Muscle layer of colon (tissue), 2 donors: ENCODE data around the gene H19.

Source experiments
- H3K27ac ChIP-seq: one replicate; pipeline ENCODE4 v1.7.0; 2013; ENCODE audit warnings: low read depth, mild to moderate bottlenecking, low read length, moderate library complexity
- H3K27me3 ChIP-seq, 2 donors: one replicate each; pipeline ENCODE4 v1.7.0; 2013; ENCODE audit warnings: low read length in 2 of 2, mild to moderate bottlenecking in 2 of 2; ENCODE audit not compliant: insufficient read depth in 2 of 2, control insufficient read depth in 1 of 2
- H3K36me3 ChIP-seq: one replicate; pipeline ENCODE4 v1.7.0; 2013; ENCODE audit warnings: mild to moderate bottlenecking, low read length; ENCODE audit not compliant: insufficient read depth
- H3K4me1 ChIP-seq: one replicate; pipeline ENCODE4 v1.7.0; 2013; ENCODE audit warnings: mild to moderate bottlenecking, low read length; ENCODE audit not compliant: insufficient read depth
- H3K4me3 ChIP-seq, 2 donors: one replicate each; pipeline ENCODE4 v1.7.0; 2013; ENCODE audit warnings: low read length in 2 of 2, low read depth in 1 of 2, mild to moderate bottlenecking in 1 of 2, moderate library complexity in 1 of 2
- H3K9ac ChIP-seq: one replicate; pipeline ENCODE4 v1.7.0; 2013; ENCODE audit warnings: low read length
- H3K9me3 ChIP-seq: one replicate; pipeline ENCODE4 v1.7.0; 2013; ENCODE audit warnings: mild to moderate bottlenecking, low read length
- donor health status: abdominal sarcoma.
- donor health status: Adenocarcinoma of cecum.

Gene H19

DNA sequence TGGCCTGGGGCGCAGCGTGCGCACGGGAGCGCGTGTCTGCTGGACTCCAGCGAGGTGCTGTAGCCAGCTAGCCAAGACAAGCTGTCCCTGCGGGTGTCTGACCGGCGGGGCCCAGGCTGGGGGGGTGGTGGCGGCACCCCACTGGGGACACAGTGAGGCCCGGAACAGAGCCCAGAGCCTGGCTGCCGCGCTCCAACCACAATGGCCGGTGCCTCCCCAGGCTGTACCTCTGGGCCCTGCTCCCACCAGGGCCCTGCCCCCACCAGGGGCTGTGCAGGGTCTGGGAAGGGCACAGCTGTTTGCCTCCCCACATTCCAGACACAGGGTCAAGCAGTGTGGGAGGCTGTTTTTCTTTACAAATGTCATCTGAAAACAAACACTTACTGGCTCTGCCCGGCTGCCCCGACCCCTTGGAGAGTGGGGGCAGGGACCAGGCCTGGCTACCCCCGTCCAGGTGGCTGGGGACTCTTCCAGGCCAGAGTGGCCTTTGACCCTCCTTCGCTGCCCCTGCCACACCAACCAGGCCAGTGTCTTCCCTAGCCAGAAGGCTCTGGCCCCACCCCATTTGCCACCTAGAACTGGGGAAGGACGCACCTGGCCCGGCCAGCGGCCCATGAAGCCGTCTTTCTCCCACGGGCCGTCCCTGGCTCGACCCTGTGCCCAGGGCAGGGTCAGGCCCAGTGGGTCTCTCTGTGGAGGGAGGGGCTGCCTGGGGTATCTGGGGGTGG is 14.6 kb downstream of the H19 start:
- no peak overlapping the region for H3K27ac ChIP-seq
- H3K27me3 ChIP-seq = no peaks in the 10 kb centered on the region
- no peak overlapping the region for H3K9ac ChIP-seq
- no peaks in the 10 kb centered on the region for H3K36me3 ChIP-seq
- no peak overlapping the region for H3K4me3 ChIP-seq
- no peaks in the 10 kb centered on the region for H3K9me3 ChIP-seq
- H3K4me1 ChIP-seq = no peaks in the 10 kb centered on the region

DNA sequence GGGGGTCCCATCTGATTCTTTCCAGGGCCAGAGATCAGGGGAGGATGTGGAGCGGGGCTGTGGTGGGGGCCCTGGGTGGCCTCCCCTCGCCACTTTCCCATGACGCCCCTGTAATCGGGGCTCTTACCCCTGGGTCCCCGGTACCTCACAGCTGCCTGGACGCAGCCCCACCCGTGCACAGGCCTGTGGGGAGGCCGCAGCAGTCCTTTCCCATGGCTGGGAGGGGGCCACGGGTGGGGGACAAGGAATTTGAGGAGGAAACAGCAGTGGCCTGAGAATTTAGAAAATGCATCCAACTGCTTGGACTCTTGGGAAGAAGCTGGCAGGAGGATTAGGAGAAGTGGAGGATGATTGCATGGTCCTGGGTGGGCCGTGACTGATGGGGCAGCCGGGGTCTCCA is 18.0 kb downstream of the H19 start:
- no peaks in the 10 kb centered on the region for H3K27me3 ChIP-seq
- no peak overlapping the region for H3K9ac ChIP-seq
- H3K36me3 ChIP-seq = no peaks in the 10 kb centered on the region
- no peaks in the 10 kb centered on the region for H3K4me1 ChIP-seq
- no peaks in the 10 kb centered on the region for H3K9me3 ChIP-seq
- H3K27ac ChIP-seq = no peak overlapping the region
- H3K4me3 ChIP-seq = no peak overlapping the region

DNA sequence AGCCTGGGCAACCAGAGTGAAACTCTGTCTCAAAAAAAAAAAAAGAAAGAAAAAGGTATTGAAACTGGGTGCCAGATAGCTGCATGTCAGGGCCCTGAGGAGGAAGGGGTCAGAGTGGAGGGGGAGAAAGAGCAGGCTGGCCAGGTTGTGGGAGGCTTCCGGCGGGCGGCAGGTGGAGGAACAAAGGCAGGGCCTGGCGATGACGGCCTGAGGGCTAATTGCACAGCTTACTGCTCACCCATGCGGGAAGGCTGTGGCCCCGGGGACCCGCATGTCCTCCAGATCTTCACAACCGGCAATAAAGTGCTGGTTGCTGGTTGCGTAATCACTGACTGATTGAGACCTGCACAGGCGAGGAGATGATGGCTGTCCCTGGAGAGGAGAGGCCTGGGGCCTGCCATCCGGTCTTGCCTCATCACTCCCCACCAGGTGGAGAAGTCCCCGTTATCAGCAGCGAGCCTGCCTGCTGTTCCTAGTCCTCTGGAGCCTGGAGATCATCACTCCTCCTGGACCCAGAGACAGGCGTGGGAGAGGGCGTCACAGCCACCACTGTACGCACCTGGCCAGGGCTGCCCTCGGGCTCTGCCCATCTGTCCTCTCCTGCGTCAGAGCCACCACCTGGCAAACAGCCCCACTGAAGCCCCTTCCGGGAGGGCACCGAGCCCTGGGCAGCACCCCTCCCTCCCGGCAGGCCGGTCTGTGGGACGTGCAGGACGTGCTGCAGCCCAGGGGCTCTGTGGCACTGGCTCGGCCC is 18.7 kb downstream of the H19 start:
- no peaks in the 10 kb centered on the region for H3K36me3 ChIP-seq

DNA sequence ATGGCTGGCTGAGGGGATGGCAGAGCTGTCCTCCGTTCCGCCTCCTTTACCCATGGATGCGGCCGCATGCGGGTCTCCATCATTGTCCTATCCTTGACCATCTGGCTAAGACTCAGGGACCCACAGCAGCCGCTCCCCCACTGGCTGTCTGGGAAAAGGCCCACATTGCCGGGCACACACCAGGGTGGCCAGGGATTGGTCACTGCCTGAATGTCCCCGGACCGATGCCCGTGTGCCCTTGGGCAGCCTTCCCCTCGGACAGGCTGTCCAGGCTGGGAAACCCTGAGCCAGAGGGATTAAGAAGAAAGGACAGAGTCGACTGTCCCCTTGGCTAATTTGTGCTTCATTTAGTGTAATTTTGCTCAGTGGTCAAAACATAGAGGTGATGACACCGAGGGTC is 22.5 kb downstream of the H19 start:
- H3K27ac ChIP-seq = no peak overlapping the region
- H3K9ac ChIP-seq = no peak overlapping the region
- H3K36me3 ChIP-seq = no peaks in the 10 kb centered on the region
- no peaks in the 10 kb centered on the region for H3K9me3 ChIP-seq
- no peaks in the 10 kb centered on the region for H3K4me1 ChIP-seq
- no peak overlapping the region for H3K4me3 ChIP-seq
- no peaks in the 10 kb centered on the region for H3K27me3 ChIP-seq

More for the DNA sequence above, 18.7 kb downstream of the H19 start:
- no peaks in the 10 kb centered on the region for H3K9me3 ChIP-seq
- no peak overlapping the region for H3K4me3 ChIP-seq
- H3K27me3 ChIP-seq = no peaks in the 10 kb centered on the region
- H3K27ac ChIP-seq = no peak overlapping the region
- no peaks in the 10 kb centered on the region for H3K4me1 ChIP-seq
- H3K9ac ChIP-seq = no peak overlapping the region

DNA sequence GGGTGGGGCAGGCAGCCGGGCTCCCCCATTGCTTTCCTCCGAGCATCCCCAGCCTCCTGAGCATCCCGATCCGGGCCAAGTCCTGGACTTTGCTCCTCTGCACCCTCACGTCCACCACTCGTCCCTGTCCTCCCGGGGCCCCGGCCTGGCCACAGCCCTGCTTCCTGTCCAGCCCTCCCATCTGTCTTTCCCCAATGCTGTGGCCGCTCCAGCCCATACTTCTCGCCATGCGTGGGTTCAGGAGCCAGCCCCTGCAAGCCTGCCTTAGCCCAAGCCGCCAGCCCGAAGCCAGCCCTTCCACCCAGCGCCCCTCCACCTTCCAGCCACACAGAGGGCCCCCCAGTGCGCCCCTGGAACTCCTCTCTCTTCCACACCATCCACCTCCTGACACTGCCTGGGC is 26.7 kb downstream of the H19 start:
- Histone ChIP-seq H3K9me3 (no peaks in the 10 kb centered on the region), H3K27ac (no peak overlapping the region), H3K9ac (no peak overlapping the region), H3K4me3 (no peak overlapping the region), H3K27me3 (no peaks in the 10 kb centered on the region), H3K4me1 (no peaks in the 10 kb centered on the region), H3K36me3 (no peaks in the 10 kb centered on the region)

DNA sequence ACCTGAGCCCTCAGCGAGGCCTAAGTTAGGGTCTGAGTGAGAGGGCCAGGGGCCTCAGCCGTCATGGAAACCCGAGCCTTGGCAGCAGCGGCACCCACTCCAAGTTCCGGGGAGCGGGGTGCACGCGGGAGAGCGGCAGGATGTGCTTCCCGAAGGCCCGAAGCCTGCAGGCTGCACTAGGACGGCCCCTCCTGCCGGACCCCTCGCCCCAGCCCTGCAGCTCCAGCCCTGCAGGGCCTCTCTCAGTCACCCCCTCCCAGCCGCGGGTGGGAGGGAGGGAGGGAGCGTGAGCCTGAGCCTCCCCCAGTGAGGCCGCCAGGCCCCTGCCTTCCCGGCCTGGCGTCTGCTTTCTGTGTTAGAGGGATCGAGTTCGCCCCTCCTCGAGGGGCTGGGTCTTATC is 27.9 kb downstream of the H19 start:
- Histone ChIP-seq H3K36me3 (no peaks in the 10 kb centered on the region), H3K9ac (no peak overlapping the region), H3K27me3 (no peaks in the 10 kb centered on the region), H3K4me3 (no peak overlapping the region), H3K27ac (no peak overlapping the region), H3K9me3 (no peaks in the 10 kb centered on the region), H3K4me1 (no peaks in the 10 kb centered on the region)

DNA sequence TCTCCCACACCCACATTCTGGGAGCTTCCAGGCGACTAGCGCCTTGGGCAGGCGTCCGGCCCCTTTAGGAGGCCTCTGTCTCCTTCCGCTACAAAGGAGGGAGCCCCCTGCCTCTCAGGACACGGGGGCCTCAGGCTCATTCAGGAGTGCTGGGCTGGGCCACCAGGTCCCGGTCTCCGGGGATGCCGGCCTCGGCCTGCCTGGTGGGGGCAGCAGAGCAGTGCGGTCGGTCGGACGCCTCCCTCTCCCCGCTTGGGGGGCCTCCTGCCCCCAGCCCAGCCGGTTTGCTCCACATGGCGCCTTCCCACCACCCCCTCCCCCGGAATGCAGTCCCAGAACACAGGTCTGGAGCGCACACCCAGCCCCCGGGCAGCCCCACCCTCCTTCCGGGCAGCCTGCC is 28.6 kb downstream of the H19 start:
- H3K27ac ChIP-seq = no peak overlapping the region

DNA sequence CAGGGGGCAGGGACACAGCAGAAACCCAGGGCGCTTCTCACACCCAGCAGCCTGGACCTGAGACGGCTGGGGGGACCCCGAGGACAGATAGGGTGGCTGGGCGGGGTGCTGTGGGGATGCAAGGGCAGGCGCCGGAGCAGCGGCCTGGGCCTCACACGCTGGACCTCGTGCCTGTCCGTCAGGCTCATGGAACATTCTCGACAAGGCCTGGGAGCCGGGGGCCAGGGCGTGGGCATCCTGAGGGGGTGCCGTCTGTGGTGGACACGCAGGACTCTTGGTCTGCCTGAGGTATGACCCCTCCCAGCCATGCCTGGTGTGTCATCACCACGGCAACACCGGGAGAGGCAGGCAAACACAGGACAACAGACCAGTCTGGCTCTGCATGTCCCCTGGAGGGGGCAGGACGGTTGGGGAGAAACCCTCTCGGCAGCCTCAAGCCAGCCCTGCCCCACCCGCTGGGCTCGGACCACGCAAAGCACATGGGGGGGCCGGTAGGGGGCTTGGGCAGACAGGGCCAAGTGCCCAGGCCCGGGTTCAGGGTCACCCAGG is 29.1 kb downstream of the H19 start:
- Histone ChIP-seq H3K27ac (no peak overlapping the region), H3K4me3 (no peak overlapping the region), H3K9me3 (no peaks in the 10 kb centered on the region), H3K9ac (no peak overlapping the region), H3K27me3 (no peaks in the 10 kb centered on the region), H3K36me3 (no peaks in the 10 kb centered on the region), H3K4me1 (no peaks in the 10 kb centered on the region)

More for the DNA sequence above, 28.6 kb downstream of the H19 start:
- Histone ChIP-seq H3K4me3 (no peak overlapping the region), H3K4me1 (no peaks in the 10 kb centered on the region), H3K27me3 (no peaks in the 10 kb centered on the region), H3K9me3 (no peaks in the 10 kb centered on the region), H3K9ac (no peak overlapping the region), H3K36me3 (no peaks in the 10 kb centered on the region)

DNA sequence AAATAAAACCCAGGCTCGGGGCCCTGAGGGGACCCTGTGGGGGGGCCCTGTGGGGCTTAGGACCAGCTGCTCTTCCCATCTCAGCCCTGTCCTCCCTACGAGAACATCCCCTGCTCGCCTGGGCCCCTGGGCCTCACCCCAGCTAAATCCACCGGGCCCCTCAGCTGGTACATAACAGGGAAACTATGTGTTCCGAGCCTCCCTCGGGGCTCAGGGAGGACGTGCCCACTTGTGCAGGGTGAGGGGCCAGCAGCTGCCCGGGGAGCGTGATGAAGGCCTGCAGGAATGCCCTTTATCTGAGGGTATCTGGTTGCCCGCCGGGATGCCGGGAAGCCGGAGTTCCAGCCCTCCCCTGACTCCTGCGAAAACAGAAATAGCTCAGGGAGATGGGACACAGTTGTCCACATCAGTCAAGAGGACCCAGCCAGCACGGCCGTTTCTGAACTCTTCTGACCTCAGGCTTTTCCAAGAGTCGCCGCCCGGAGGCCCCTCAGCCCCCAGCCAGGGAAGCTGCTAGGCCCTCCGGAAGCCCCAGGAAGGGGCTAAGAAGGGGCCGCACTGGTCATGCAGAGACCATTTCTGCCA is 29.9 kb downstream of the H19 start:
- H3K36me3 ChIP-seq = no peaks in the 10 kb centered on the region
- H3K9ac ChIP-seq = no peak overlapping the region
- H3K9me3 ChIP-seq = no peaks in the 10 kb centered on the region
- H3K27ac ChIP-seq = no peak overlapping the region
- H3K4me1 ChIP-seq = no peaks in the 10 kb centered on the region
- no peaks in the 10 kb centered on the region for H3K27me3 ChIP-seq
- no peak overlapping the region for H3K4me3 ChIP-seq

DNA sequence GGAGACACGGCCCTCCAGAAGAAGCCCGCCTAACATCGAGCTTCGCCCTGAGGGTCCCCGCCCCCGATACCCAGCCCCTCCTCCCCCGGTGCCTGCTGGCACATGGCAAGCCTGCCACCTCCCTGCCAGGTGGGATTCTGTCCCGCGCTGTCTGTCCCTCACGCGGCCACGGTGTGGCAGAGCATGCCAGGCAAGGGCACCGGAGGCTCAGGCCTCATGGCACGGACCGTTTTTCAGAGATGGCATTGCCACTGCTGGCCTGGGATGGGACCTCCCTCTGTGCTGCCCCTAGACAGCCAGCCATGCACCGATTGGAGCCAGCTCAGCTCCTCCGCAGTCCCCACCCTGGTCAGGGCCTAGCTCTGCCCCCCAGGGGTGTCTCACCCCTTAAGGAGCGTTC is 31.1 kb downstream of the H19 start:
- H3K9ac ChIP-seq = no peak overlapping the region
- H3K4me1 ChIP-seq = no peaks in the 10 kb centered on the region
- H3K36me3 ChIP-seq = no peaks in the 10 kb centered on the region
- H3K4me3 ChIP-seq = no peak overlapping the region
- H3K27me3 ChIP-seq = no peaks in the 10 kb centered on the region
- no peak overlapping the region for H3K27ac ChIP-seq
- no peaks in the 10 kb centered on the region for H3K9me3 ChIP-seq

DNA sequence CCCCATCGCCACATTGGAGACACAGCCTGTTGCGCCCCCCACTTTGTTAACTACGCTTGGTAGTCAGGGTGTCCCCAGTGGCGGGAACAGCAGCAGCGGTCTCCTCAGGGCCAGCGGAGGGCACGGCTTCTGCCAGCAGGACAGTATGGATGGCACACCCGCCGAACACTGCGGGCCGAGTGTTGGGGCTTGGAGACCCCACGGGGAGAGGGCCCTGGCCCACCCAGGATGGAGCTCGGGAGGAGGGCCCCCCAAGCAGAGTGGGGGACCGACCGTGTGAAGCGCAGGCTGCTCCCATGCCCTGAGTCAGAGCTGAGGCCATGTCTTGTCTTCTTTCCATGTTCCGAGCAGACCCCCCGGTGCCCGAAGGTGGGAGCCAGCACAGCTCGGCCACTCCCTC is 32.7 kb downstream of the H19 start:
- no peaks in the 10 kb centered on the region for H3K4me1 ChIP-seq
- H3K27ac ChIP-seq = no peak overlapping the region
- H3K36me3 ChIP-seq = no peaks in the 10 kb centered on the region
- H3K4me3 ChIP-seq = no peak overlapping the region
- H3K27me3 ChIP-seq = no peaks in the 10 kb centered on the region
- no peak overlapping the region for H3K9ac ChIP-seq
- no peaks in the 10 kb centered on the region for H3K9me3 ChIP-seq
